GM18498 (cell line): Measurements from ENCODE around the gene SLC25A15.
"Not testable (repeated sequence)": the region's sequence is repeated elsewhere in the genome, so short reads cannot be mapped to it uniquely, and the experiment has no call there.

ENCODE experiments used
- ATAC-seq: cut with Tn5 transposase; IDR thresholded peaks from one replicate; pipeline ENCODE4 v1.9.1; 2021; ENCODE audit warnings: mild to moderate bottlenecking, moderate library complexity; ENCODE audit not compliant: unreplicated experiment

Gene SLC25A15

DNA sequence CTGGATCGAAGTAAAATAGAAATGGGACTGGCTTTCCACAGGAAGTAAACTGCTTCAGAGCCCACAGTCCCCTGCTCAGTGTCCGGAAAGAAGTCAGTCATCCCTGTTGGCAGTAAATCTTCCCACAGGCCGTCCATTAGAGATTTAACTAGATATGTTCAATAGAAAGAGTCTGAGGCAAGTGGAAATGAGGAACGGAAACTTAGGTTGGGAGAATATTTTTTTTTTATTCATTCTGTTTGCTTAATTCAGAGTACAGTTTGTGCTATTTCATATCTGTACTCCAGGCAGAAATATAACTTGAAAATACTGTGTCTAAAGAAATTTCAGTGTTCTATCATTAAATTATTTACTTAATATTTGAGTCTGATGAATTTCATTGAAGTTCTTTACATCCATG is 22.7 kb downstream of the SLC25A15 start:
- no peak for ATAC-seq

GRCh38 chr13:40812724-40813445 is 23.5 kb downstream of the SLC25A15 start:
- ATAC-seq = no peak

DNA sequence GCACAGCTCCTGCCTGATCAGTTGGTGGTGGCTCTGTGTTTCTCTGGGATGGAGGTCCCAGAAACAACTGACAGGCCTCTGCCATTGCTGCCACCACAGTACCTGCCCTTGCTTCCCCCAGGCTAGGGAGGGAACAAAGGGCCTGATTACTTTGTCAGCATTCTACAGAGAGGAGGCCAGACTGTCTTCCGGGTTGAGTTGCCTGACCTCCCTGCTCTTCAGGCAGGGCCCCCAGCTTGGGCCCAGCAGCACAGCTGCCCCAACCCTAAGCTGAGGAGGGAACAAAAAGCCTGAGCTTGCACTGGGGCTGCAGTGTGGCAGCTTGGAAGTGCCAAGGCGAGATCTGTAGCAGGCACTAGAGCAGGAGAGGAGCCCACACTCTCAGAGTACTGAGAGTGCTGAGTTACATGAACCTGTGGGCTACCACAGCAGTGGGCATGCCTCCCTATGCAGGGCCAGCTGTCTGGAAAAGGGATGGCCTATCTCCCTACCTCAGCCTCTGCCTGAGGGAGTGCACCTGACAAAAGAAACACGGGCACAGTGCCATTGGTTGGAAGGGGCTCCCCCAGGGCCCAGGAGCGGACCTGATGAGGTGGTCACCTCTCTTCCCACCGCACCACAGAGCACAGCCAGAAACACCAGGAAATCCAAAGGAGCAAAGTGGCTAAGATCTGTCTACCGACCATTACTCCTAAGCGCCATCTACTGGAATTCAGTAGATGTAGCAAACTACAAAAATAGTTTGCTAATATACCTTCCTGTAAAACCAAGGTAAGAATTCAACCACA is 24.4 kb downstream of the SLC25A15 start:
- no peak for ATAC-seq

DNA sequence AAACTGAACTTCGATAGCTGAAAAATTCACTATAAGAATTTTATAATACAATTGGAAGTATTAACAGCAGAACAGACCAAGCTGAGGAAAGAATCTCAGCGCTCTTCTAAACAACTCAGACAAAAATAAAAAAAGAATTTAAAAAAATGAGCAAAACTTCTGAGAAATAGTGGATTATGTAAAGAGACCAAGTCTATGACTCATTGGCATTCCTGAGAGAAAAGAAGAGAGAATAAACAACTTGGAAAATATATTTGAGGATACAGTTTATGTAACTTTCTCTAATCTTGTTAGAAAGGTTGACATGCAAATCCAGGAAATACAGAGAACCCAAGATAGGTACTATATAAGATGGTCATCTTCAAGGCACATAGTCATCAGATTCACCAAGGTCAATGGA is 25.4 kb downstream of the SLC25A15 start:
- no peak for ATAC-seq

- ATAC-seq = no peak
Observed at GRCh38 chr13:40818926-40819325, 29.5 kb downstream of the SLC25A15 start.

- ATAC-seq = no peak
Observed at GRCh38 chr13:40819797-40820315, 30.4 kb downstream of the SLC25A15 start.

- ATAC-seq = not testable (repeated sequence)
Observed at GRCh38 chr13:40839725-40840124, 50.3 kb downstream of the SLC25A15 start.

DNA sequence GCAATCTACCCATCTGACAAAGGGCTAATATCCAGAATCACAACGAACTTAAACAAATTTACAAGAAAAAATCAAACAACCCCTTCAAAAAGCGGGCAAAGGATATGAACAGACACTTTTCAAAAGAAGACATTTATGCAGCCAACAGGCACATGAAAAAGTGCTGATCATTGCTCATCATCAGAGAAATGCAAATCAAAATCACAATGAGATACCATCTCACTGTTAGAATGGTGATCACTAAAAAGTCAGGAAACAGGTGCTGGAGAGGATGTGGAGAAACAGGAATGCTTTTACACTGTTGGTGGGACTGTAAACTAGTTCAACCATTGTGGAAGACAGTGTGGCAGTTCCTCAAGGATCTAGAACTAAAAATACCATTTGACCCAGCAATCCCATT is 51.5 kb downstream of the SLC25A15 start:
- ATAC-seq = not testable (repeated sequence)
